OCI-LY1 (cell line): ENCODE results near the gene VAMP4.

ENCODE experiments used
- CTCF ChIP-seq: fragments of 200-600 bp; sonication (generic), shearing (Covaris generic); IDR thresholded peaks from 2 replicates; pipeline ENCODE4 v1.5.1; 2017; ENCODE audit warnings: mild to moderate bottlenecking, antibody characterized with exemption, low read length, moderate library complexity, mixed read lengths
- EZH2 ChIP-seq: fragments of 200-600 bp; sonication (generic), shearing (Covaris generic); IDR thresholded peaks from 2 replicates; pipeline ENCODE4 v1.8.0; 2017; ENCODE audit warnings: borderline replicate concordance, mixed run types, mild to moderate bottlenecking, antibody characterized with exemption, low read length, moderate library complexity, mixed read lengths

GRCh38 chr1:171670739-171671138 is 71.1 kb downstream of the VAMP4 start:
- TF ChIP-seq CTCF (no peak), EZH2 (no peak)
